ENCODE measurements around the gene TMEM187.

TMEM187 gene

GRCh38 chrX:154023276-154024000 lies 50.9 kb downstream of the TMEM187 start:
- no peak for DNase-seq

DNA sequence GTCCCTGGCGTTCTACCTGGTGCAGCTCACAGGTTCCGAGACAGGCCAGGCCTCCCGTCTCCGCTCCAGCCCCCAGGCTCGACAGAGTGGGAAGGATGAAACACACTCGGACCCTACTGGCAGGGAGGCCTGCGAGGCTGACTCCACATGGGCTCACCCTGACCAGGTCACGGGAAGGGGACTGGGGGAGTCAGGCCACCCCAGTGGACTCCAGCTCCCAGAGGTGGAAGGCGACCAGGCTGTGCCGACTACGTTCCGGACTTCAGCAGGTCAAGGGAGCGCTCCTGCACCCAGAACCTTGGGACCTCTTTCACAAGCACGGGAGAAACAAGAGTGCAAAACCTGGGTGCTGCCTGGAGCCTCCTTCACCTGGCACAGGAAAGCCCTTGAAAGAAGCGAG lies 51.7 kb downstream of the TMEM187 start:
- no peak for DNase-seq

DNA sequence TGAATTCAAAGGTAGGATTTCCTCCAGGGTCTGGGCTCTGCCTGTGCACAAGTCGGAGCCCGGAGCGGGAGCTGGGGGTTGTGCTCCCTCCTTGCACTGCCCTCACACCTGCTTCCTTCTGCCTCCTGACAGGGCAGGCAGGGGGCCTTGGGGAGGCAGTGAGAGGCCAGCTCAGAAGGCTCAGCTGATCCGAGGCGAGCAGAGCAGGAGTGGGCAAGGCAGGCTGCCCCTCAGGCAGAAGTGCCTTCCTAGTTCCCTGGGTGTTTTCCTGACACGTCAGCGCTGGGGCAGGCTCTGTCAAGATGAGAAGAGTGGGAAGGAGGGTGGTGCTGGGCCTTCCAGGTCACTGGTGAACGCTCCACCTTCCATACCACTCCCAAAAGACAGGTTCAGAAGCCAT lies 52.7 kb downstream of the TMEM187 start:
- no peak for DNase-seq

DNA sequence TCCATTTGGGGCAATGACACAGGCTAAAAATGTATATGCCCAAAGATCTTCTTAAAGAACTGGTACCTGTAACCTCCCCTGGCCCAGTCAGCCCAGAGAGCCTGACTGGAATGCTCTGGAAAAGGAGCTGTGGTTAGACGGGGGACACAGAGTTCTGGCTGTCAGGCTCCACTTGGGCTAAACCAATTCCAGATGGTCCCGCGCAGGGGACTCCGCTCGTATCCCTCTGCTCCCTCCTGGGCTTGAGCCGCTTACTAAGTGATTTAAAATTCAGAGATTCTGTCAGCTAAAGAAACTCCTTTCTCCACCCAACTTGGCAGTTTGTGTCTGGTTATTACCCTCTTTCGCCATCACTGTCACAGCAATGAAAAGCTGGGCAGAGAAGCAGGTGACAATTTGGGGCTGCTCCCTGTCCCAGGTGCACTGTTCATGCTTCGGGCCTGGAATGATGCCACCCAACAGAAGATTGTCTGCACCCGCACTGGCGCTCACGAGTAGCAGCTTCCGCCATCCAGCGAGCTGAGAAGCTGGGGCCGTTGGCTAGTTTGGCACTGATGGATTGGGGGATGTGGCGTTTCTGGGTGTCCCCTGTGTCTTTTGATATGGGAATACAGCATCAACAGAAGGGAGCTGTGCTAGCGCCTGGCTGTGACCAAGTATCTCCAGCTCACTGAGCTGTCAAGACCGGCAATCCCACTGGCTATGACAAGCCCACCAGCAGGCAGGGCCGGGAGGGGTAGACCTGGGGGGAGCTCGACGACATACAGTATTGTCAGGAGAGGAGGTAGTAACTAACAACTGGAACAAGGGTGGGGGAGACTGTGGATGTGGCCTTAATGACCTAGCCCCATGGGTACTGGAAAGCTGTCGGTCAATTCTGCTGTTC lies 53.8 kb downstream of the TMEM187 start:
- DNase-seq: no peak

- DNase-seq: no peak
These were observed 54.5 kb downstream of the TMEM187 start for GRCh38 chrX:154027022-154027402.

GRCh38 chrX:154027986-154028385 lies 55.4 kb downstream of the TMEM187 start:
- DNase-seq: no peak

DNA sequence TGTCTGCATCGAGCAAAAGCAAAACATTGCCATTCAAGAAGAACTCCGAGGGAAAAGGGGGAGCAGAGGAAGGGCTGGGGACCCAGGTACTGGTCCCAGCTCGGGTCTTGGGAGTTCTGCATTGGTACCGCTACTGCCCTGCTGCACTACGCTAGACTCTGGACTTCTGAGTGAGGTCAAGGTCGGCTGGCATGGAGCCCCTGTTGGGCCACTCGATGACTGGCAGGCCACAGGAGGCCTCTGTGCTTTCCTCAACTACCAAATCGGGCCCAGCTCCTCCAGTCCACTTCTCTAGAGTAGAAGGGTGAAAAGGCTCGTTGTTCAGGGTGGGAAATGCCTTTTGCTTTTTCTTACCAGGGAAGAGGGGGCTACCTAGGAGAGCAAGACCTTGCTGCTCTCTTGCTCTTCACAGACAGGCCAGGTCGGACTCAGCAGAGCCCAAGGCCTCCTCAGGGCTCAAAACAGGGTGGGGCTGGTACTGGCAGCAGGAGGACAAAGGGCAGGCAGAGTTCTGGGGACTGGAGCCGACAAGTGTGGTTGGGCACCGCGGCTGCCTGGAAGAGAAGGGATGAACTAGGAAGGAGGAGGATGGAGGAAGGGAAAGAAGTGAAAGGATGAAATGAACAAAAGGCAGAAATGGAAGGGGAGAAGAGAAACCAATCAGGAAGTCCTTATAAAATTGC lies 56.1 kb downstream of the TMEM187 start:
- no peak for DNase-seq

GRCh38 chrX:154029439-154029838 lies 56.9 kb downstream of the TMEM187 start:
- no peak for DNase-seq

DNA sequence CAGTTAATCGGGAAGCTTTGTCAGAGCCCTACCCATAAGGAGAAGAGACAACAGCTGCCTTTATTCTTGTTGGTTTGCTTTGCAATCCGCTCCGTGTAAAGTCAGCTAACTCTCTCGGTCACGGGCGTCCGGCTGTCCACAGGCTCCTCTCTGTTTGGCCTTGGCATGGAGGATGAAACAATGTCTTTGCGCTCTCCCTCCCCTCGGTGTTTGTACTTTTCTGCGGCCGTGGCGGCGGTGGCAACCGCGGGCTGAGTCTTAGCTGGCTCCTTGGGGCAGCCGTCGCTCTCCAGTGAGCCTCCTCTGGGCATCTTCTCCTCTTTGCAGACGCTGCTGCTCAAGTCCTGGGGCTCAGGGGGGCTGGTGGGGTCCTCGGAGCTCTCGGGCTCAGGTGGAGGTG lies 57.7 kb downstream of the TMEM187 start:
- no peak for DNase-seq

DNA sequence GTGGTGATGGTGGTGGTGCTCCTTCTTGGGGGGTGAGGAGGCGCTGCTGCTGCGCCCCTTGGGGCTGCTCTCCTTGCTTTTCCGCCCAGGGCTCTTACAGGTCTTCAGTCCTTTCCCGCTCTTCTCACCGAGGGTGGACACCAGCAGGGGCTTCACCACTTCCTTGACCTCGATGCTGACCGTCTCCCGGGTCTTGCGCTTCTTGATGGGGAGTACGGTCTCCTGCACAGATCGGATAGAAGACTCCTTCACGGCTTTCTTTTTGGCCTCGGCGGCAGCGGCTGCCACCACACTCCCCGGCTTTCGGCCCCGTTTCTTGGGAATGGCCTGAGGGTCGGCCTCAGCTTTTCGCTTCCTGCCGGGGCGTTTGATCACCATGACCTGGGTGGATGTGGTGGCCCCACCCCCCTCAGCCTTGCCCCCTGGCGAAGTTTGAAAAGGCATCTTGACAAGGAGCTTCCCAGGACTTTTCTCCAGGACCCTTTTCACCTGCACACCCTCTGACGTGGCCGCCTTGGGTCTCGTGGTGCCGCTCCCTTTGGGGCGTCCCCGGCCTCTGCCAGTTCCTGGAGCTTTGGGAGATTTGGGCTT lies 58.3 kb downstream of the TMEM187 start:
- no peak for DNase-seq

GRCh38 chrX:154032160-154032559 lies 59.6 kb downstream of the TMEM187 start:
- DNase-seq: no peak

- DNase-seq: no peak
These were observed 60.1 kb downstream of the TMEM187 start for GRCh38 chrX:154032653-154033052.

All from SIG-M5 (cell line).